Erythroblast (primary cell): ENCODE measurements around the gene DRC7.

Experiments
- GATA1 ChIP-seq: IDR thresholded peaks from 2 replicates; pipeline ENCODE4 v1.6.1; 2011; ENCODE audit warnings: low read depth, mild to moderate bottlenecking, control low read depth, low read length, moderate library complexity
- POLR2A ChIP-seq: IDR thresholded peaks from 2 replicates; pipeline ENCODE4 v1.6.1; 2011; ENCODE audit warnings: mild to moderate bottlenecking, low read length

DNA sequence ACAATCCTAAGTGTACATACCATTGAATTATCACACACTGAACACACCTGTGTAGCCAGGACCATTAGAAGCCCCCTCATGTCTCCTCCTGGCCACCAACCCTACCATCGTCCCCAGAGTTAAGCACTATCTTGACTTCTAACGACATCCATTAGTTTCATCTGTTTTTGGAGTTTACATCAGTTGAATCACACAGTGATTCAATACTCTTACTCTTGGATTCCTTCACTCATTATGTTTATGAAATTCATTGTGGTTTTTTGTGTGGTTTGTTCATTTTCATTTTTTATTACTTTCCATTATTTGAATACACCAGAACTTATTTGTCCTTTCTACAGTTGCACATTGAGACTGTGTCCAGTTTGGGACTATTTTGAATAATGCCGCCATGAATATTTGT lies 13.6 kb downstream of the DRC7 start:
- TF ChIP-seq POLR2A (no peak), GATA1 (no peak)
